H1 (cell line): ENCODE data around the gene RHBDD1. TPM values are rescaled to one million over a fixed set of nuclear protein-coding genes. Genes with fewer than 3 reads are reported as not detected.

Experiments
- BCL11A ChIP-seq, 2 experiments: IDR thresholded peaks; one replicate each; pipeline ENCODE4 v1.6.1; 2011; ENCODE audit warnings: low read depth in 2 of 2, low read length in 2 of 2, mild to moderate bottlenecking in 2 of 2
- BRCA1 ChIP-seq: IDR thresholded peaks from 2 replicates; pipeline ENCODE4 v1.6.1; 2012; ENCODE audit warnings: low read depth, low read length, improper control_type of control experiment
- CBX8 ChIP-seq: fragments of 300-800, 300-1000 bp; sonication (generic); IDR thresholded peaks from 2 replicates; pipeline ENCODE4 v1.7.1; 2016; ENCODE audit warnings: low read depth, low read length, borderline replicate concordance
- CHD1 ChIP-seq: IDR thresholded peaks from 2 replicates; pipeline ENCODE4 v1.6.1; 2012; ENCODE audit warnings: low read depth, low read length, improper control_type of control experiment
- CHD2 ChIP-seq: IDR thresholded peaks from 2 replicates; pipeline ENCODE4 v1.6.1; 2012; ENCODE audit warnings: low read length, improper control_type of control experiment
- CTBP2 ChIP-seq: IDR thresholded peaks from 2 replicates; pipeline ENCODE4 v1.7.0; 2011; ENCODE audit warnings: borderline replicate concordance, mild to moderate bottlenecking, moderate library complexity, mixed read lengths, low read length; ENCODE audit not compliant: insufficient read depth, insufficient read length
- EGR1 ChIP-seq: IDR thresholded peaks from 2 replicates; pipeline ENCODE4 v1.6.1; 2011; ENCODE audit warnings: low read depth, low read length, borderline replicate concordance
- FOSL1 ChIP-seq: IDR thresholded peaks from 2 replicates; pipeline ENCODE4 v1.6.1; 2011; ENCODE audit warnings: mild to moderate bottlenecking, low read depth, low read length, moderate library complexity; ENCODE audit not compliant: insufficient read depth
- HDAC6 ChIP-seq: IDR thresholded peaks from one replicate; pipeline ENCODE4 v1.7.1; 2012; ENCODE audit warnings: low read depth, mild to moderate bottlenecking, inconsistent platforms, low read length, moderate library complexity
- MAFK ChIP-seq: IDR thresholded peaks from 2 replicates; pipeline ENCODE4 v1.6.1; 2012; ENCODE audit warnings: low read depth, mild to moderate bottlenecking, improper control_type of control experiment, low read length
- NANOG ChIP-seq: IDR thresholded peaks from 2 replicates; pipeline ENCODE4 v1.6.1; 2011; ENCODE audit warnings: low read length, low read depth, mild to moderate bottlenecking, inconsistent platforms; ENCODE audit not compliant: insufficient read depth, poor library complexity, severe bottlenecking
- NRF1 ChIP-seq: IDR thresholded peaks from 2 replicates; pipeline ENCODE4 v1.6.1; 2011; ENCODE audit warnings: mild to moderate bottlenecking, low read depth, low read length, improper control_type of control experiment
- RAD21 ChIP-seq, 2 experiments: IDR thresholded peaks in 1 of 2; conservative IDR thresholded peaks in 1 of 2; 2 replicates each; pipeline ENCODE4 v1.6.1; 2011; ENCODE audit warnings: low read depth in 2 of 2, low read length in 2 of 2, improper control_type of control experiment in 1 of 2, inconsistent platforms in 1 of 2, mild to moderate bottlenecking in 1 of 2, moderate library complexity in 1 of 2
- RBBP5 ChIP-seq: IDR thresholded peaks from 2 replicates; pipeline ENCODE4 v1.7.1; 2012; ENCODE audit warnings: low read depth, mild to moderate bottlenecking, inconsistent platforms, low read length, moderate library complexity, borderline replicate concordance
- RNF2 ChIP-seq: fragments of 200-900, 300-1000 bp; sonication (generic); IDR thresholded peaks from 2 replicates; pipeline ENCODE4 v1.7.1; 2016; ENCODE audit warnings: borderline replicate concordance, low read depth, mild to moderate bottlenecking, antibody characterized with exemption, low read length; ENCODE audit not compliant: poor library complexity, severe bottlenecking; ENCODE audit errors: missing control alignments
- RXRA ChIP-seq: IDR thresholded peaks from 2 replicates; pipeline ENCODE4 v1.6.1; 2011; ENCODE audit warnings: low read depth, mild to moderate bottlenecking, low read length, moderate library complexity; ENCODE audit not compliant: insufficient read depth
- SIN3A ChIP-seq, 2 experiments: IDR thresholded peaks in 1 of 2; conservative IDR thresholded peaks in 1 of 2; 2 replicates each; pipeline ENCODE4 v1.6.1; 2011 to 2012; ENCODE audit warnings: low read length in 2 of 2, improper control_type of control experiment in 1 of 2, low read depth in 1 of 2, mild to moderate bottlenecking in 1 of 2
- SP2 ChIP-seq: IDR thresholded peaks from 2 replicates; pipeline ENCODE4 v1.6.1; 2012; ENCODE audit warnings: mild to moderate bottlenecking, low read length, inconsistent platforms
- SP4 ChIP-seq: IDR thresholded peaks from 2 replicates; pipeline ENCODE4 v1.6.1; 2012; ENCODE audit warnings: low read length, inconsistent platforms
- SRF ChIP-seq: IDR thresholded peaks from 2 replicates; pipeline ENCODE4 v1.6.1; 2011; ENCODE audit warnings: mild to moderate bottlenecking, low read depth, low read length, moderate library complexity
- TAF1 ChIP-seq: IDR thresholded peaks from 2 replicates; pipeline ENCODE4 v1.6.1; 2011; ENCODE audit warnings: mild to moderate bottlenecking, low read depth, low read length
- TBP ChIP-seq: IDR thresholded peaks from 2 replicates; pipeline ENCODE4 v1.6.1; 2011; ENCODE audit warnings: low read depth, low read length, improper control_type of control experiment
- USF2 ChIP-seq: IDR thresholded peaks from 2 replicates; pipeline ENCODE4 v1.6.1; 2011; ENCODE audit warnings: low read length, improper control_type of control experiment
- ZNF274 ChIP-seq: IDR thresholded peaks from 2 replicates; pipeline ENCODE4 v1.7.0; 2012; ENCODE audit warnings: low read length, borderline replicate concordance; ENCODE audit errors: extremely low read depth
- polyA plus RNA-seq, 7 experiments: library from polyadenylated mRNA; depleted of rRNA in 3 of 7; stranded (reverse) in 5 of 7; unstranded in 2 of 7; fragments of >200 nt in 5 of 7; fragments of 200-250 nt in 2 of 7; gene quantifications; 1 replicate in 5 of 7; 2 replicates in 1 of 7; 4 replicates in 1 of 7; pipeline versions ENCODE4 v1.2.1 to v1.2.3, GENCODE V29; 2011 to 2013; ENCODE audit warnings: missing spikeins in 2 of 7, mixed read lengths in 2 of 7
- total RNA-seq: library from RNA; stranded (reverse); fragmentation: NEBNext Ultra II Directional; extraction: Animal tissue kit (Norgen Biotek cat#: 25700); gene quantifications from 2 replicates; pipeline ENCODE4 v1.2.1, GENCODE V29; 2021

Gene RHBDD1
- total and polyA plus RNA-seq, 2 of the 8 experiments (the other 6 are each of a cell fraction or from before 2014, with no cell fraction given): 10.5 to 23.1 TPM

DNA sequence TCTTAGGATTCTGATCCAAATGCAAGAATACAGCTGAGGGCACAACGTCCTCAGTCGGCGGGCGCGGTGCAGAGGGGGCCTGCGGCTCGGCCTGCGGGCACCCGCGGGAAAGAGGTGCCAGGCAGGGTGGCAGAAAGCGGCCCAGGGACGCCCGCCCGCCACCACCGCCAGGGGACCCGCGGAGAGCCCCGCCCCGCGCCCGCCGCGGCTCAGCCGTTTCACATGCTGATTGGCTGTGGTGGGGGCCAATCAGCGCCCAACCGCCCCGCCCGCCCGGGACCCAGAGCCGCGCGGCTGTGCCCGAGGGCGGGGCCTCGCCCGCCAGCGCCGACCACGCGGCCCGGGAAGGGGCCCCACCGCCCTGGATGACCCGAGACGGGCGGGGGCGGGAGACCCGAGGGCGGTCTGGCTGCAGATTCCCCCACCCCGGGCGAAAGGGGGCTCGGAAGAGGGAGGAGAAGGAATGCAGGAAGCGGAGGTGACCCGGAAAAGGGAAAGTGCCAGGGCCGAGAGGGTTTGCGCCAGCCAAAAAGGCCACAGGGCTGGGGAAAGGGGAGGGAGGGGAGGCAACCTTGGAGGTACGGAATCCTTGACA, 44.3 kb upstream of the RHBDD1 start (continued):
- TF ChIP-seq CHD1 (no peak), SP2 (no peak), RXRA (no peak), RNF2 (no peak), BCL11A (IDR thresholded peaks at IDR 0.05; ENCODE audit: low read depth in 2 of 2, low read length in 2 of 2) (no peak), CBX8 (no peak), CHD2 (no peak; the same call in 1 of the 2 replicates), ZNF274 (no peak), USF2 (no peak), FOSL1 (no peak), HDAC6 (no peak), SIN3A (conservative IDR thresholded peaks at IDR 0.05 in 1 of 2, IDR thresholded peaks at IDR 0.05 in 1 of 2; ENCODE audit: low read depth in 1 of 2, low read length in 2 of 2) (no peak), CTBP2 (peak; percentile 91), MAFK (no peak), RBBP5 (peak; percentile 60), NANOG (no peak), SRF (no peak), NRF1 (no peak), RAD21 (IDR thresholded peaks at IDR 0.05 in 1 of 2, conservative IDR thresholded peaks at IDR 0.05 in 1 of 2; ENCODE audit: low read depth in 2 of 2, low read length in 2 of 2) (peak in 1 of 2 experiments; percentile 2; a peak in 1 of 4 replicates), EGR1 (peak; percentile 93), SP4 (no peak), TBP (peak; percentile 8; the same call in 1 of the 2 replicates), BRCA1 (no peak), TAF1 (no peak)
